ENCODE measurements around the gene ITM2B.

GRCh38 chr13:48275507-48275906 is 42.5 kb downstream of the ITM2B start:
- TF ChIP-seq POLR2A (IDR thresholded peaks at IDR 0.05) = no peak
- TF ChIP-seq, protein P1, sequence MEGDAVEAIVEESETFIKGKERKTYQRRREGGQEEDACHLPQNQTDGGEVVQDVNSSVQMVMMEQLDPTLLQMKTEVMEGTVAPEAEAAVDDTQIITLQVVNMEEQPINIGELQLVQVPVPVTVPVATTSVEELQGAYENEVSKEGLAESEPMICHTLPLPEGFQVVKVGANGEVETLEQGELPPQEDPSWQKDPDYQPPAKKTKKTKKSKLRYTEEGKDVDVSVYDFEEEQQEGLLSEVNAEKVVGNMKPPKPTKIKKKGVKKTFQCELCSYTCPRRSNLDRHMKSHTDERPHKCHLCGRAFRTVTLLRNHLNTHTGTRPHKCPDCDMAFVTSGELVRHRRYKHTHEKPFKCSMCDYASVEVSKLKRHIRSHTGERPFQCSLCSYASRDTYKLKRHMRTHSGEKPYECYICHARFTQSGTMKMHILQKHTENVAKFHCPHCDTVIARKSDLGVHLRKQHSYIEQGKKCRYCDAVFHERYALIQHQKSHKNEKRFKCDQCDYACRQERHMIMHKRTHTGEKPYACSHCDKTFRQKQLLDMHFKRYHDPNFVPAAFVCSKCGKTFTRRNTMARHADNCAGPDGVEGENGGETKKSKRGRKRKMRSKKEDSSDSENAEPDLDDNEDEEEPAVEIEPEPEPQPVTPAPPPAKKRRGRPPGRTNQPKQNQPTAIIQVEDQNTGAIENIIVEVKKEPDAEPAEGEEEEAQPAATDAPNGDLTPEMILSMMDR (IDR thresholded peaks at IDR 0.05 in 4 of 5, conservative IDR thresholded peaks at IDR 0.05 in 1 of 5) = no peak
